DOHH2 (cell line): ENCODE results near the gene DGKD.

ENCODE experiments used
- H3F3A ChIP-seq: fragments of 200-600 bp; sonication (generic), shearing (Covaris generic); 2 replicates; pipeline ENCODE4 v1.6.0; 2016; ENCODE audit warnings: antibody characterized with exemption, mild to moderate bottlenecking; ENCODE audit not compliant: control insufficient read depth, insufficient read depth
- H3K27ac ChIP-seq: fragments of 200-600 bp; sonication (generic); 2 replicates; pipeline ENCODE4 v1.5.1; 2014; ENCODE audit warnings: low read depth, mild to moderate bottlenecking, low read length, moderate library complexity
- H3K27me3 ChIP-seq: fragments of 200-600 bp; sonication (generic); 2 replicates; pipeline ENCODE4 v1.6.1; 2014; ENCODE audit warnings: mild to moderate bottlenecking, low read length, mixed read lengths; ENCODE audit not compliant: control insufficient read depth
- H3K36me3 ChIP-seq: fragments of 200-600 bp; sonication (generic); 2 replicates; pipeline ENCODE4 v1.6.1; 2014; ENCODE audit warnings: mild to moderate bottlenecking, low read length, moderate library complexity, mixed read lengths; ENCODE audit not compliant: control insufficient read depth
- H3K4me1 ChIP-seq: fragments of 200-600 bp; sonication (generic); 2 replicates; pipeline ENCODE4 v1.6.1; 2014; ENCODE audit warnings: mild to moderate bottlenecking, low read length, mixed read lengths; ENCODE audit not compliant: control insufficient read depth
- H3K4me2 ChIP-seq: fragments of 200-600 bp; sonication (generic); 2 replicates; pipeline ENCODE4 v1.6.0; 2014; ENCODE audit warnings: mild to moderate bottlenecking, low read length, moderate library complexity
- H3K4me3 ChIP-seq: fragments of 200-600 bp; sonication (generic); 2 replicates; pipeline ENCODE4 v1.5.1; 2014; ENCODE audit warnings: mild to moderate bottlenecking, low read length, mixed read lengths
- H3K79me2 ChIP-seq: fragments of 200-600 bp; sonication (generic); 2 replicates; pipeline ENCODE4 v1.6.1; 2014; ENCODE audit warnings: mild to moderate bottlenecking, low read length, mixed read lengths; ENCODE audit not compliant: control insufficient read depth
- H3K9me2 ChIP-seq: fragments of 200-600 bp; sonication (generic); replicated peaks from 2 replicates; pipeline ENCODE4 v1.6.1; 2014; ENCODE audit warnings: mild to moderate bottlenecking, low read length, mixed read lengths; ENCODE audit not compliant: control insufficient read depth
- H3K9me3 ChIP-seq: fragments of 200-600 bp; sonication (generic); 2 replicates; pipeline ENCODE4 v1.6.1; 2014; ENCODE audit warnings: antibody characterized with exemption, low read length, mixed read lengths; ENCODE audit not compliant: control insufficient read depth, insufficient read depth
- H4K20me1 ChIP-seq: fragments of 200-600 bp; sonication (generic); 2 replicates; pipeline ENCODE4 v1.6.0; 2014; ENCODE audit warnings: low read depth, mild to moderate bottlenecking, antibody characterized with exemption, low read length, moderate library complexity; ENCODE audit not compliant: control insufficient read depth, insufficient read depth
- CTCF ChIP-seq: fragments of 200-600 bp; sonication (generic); IDR thresholded peaks from one replicate; pipeline ENCODE4 v1.5.1; 2014; ENCODE audit warnings: antibody characterized with exemption, mild to moderate bottlenecking, low read depth, low read length; ENCODE audit not compliant: poor library complexity, severe bottlenecking
- EZH2phosphoT487 ChIP-seq: fragments of 200-600 bp; sonication (generic); IDR thresholded peaks from 2 replicates; pipeline ENCODE4 v1.6.1; 2017; ENCODE audit warnings: borderline replicate concordance, mild to moderate bottlenecking, antibody characterized with exemption, low read length, moderate library complexity, mixed read lengths

Gene DGKD

GRCh38 chr2:233497692-233498091, 143.4 kb downstream of the DGKD start:
- Histone ChIP-seq H3F3A (no peaks in the 10 kb centered on the region), H3K27ac (no peak overlapping the region)

GRCh38 chr2:233498126-233498525, 143.8 kb downstream of the DGKD start:
- Histone ChIP-seq H3K79me2 (no peaks in the 10 kb centered on the region), H3K27me3 (no peaks in the 10 kb centered on the region), H3K36me3 (peaks cover 4% of the 10 kb centered on the region; the same call in 1 of the 2 replicates), H4K20me1 (no peaks in the 10 kb centered on the region), H3K4me3 (no peak overlapping the region), H3K9me3 (peaks cover 8% of the 10 kb centered on the region), H3K4me1 (no peaks in the 10 kb centered on the region), H3K4me2 (no peak overlapping the region), H3K27ac (no peak overlapping the region), H3K9me2 (no peaks in the 10 kb centered on the region), H3F3A (no peaks in the 10 kb centered on the region)
- TF ChIP-seq CTCF (no peak), EZH2phosphoT487 (no peak)

More at GRCh38 chr2:233497692-233498091, 143.4 kb downstream of the DGKD start:
- Histone ChIP-seq H3K9me3 (peaks cover 4% of the 10 kb centered on the region; the same call in 1 of the 2 replicates), H3K4me3 (no peak overlapping the region), H3K9me2 (no peaks in the 10 kb centered on the region), H4K20me1 (no peaks in the 10 kb centered on the region), H3K27me3 (no peaks in the 10 kb centered on the region), H3K4me1 (no peaks in the 10 kb centered on the region), H3K36me3 (peaks cover 4% of the 10 kb centered on the region; the same call in 1 of the 2 replicates), H3K79me2 (no peaks in the 10 kb centered on the region), H3K4me2 (no peak overlapping the region)
- TF ChIP-seq EZH2phosphoT487 (no peak), CTCF (no peak)

- H3K36me3 ChIP-seq, result peaks cover 7% of the 10 kb centered on the region
- no peaks in the 10 kb centered on the region for H3K9me2 ChIP-seq
- no peaks in the 10 kb centered on the region for H3K4me1 ChIP-seq
- no peak overlapping the region for H3K4me3 ChIP-seq
- no peak overlapping the region for H3K4me2 ChIP-seq
- no peaks in the 10 kb centered on the region for H4K20me1 ChIP-seq
- H3K9me3 ChIP-seq, result peaks cover 13% of the 10 kb centered on the region
- no peaks in the 10 kb centered on the region for H3F3A ChIP-seq
- no peak overlapping the region for H3K27ac ChIP-seq
- H3K79me2 ChIP-seq, result no peaks in the 10 kb centered on the region
- TF ChIP-seq EZH2phosphoT487 (no peak), CTCF (no peak)
- H3K27me3 ChIP-seq, result no peaks in the 10 kb centered on the region
These were observed 145.6 kb downstream of the DGKD start for GRCh38 chr2:233499928-233500327.
